Measurements from ENCODE around the gene ECT2L.

- no peak for TF ChIP-seq CTCF (IDR thresholded peaks at IDR 0.05; ENCODE audit: insufficient read depth, low read depth, low read length)
- no peak for TF ChIP-seq EZH2 (IDR thresholded peaks at IDR 0.05; ENCODE audit: insufficient read depth, low read length)
These were observed 19.3 kb downstream of the ECT2L start for GRCh38 chr6:138815221-138815620.
